Measurements from ENCODE around the gene COBL. TPM values are rescaled to one million over a fixed set of nuclear protein-coding genes. Genes with fewer than 3 reads are reported as not detected.

COBL gene
- polyA plus RNA-seq, 1 donor, result 30.5 TPM

- Histone ChIP-seq H3K9me3 (ENCODE audit: control insufficient read depth, low read depth, low read length) (no peaks in the 10 kb centered on the region), H3K36me3 (ENCODE audit: control insufficient read depth, insufficient read depth, low read length) (peaks cover 18% of the 10 kb centered on the region), H3K4me3 (ENCODE audit: low read length) (no peak overlapping the region), H3K4me1 (ENCODE audit: control insufficient read depth, insufficient read depth, low read length) (no peaks in the 10 kb centered on the region), H3K27ac (ENCODE audit: low read length) (no peak overlapping the region), H3K27me3 (ENCODE audit: control insufficient read depth, insufficient read depth, low read length) (no peaks in the 10 kb centered on the region)
- no peak for DNase-seq
- 79% methylated on average over 2 of the region's 10 CpGs for WGBS (ENCODE audit: insufficient coverage, low lambda C conversion rate)
Observed at GRCh38 chr7:51138123-51139085, 178.2 kb downstream of the COBL start.

- no peaks in the 10 kb centered on the region for H3K4me1 ChIP-seq (ENCODE audit: control insufficient read depth, insufficient read depth, low read length)
- H3K4me3 ChIP-seq (ENCODE audit: low read length), result no peak overlapping the region
- WGBS (ENCODE audit: insufficient coverage, low lambda C conversion rate), result no CpG with 5 or more reads among the region's 2 CpGs
- no peak overlapping the region for H3K27ac ChIP-seq (ENCODE audit: low read length)
- peaks cover 24% of the 10 kb centered on the region for H3K36me3 ChIP-seq (ENCODE audit: control insufficient read depth, insufficient read depth, low read length)
- DNase-seq, result no peak
- no peaks in the 10 kb centered on the region for H3K9me3 ChIP-seq (ENCODE audit: control insufficient read depth, low read depth, low read length)
- no peaks in the 10 kb centered on the region for H3K27me3 ChIP-seq (ENCODE audit: control insufficient read depth, insufficient read depth, low read length)
Observed at GRCh38 chr7:51135576-51135975, 181.0 kb downstream of the COBL start.

GRCh38 chr7:51134013-51134441 lies 182.6 kb downstream of the COBL start:
- WGBS (ENCODE audit: insufficient coverage, low lambda C conversion rate), result no CpG with 5 or more reads among the region's 4 CpGs
- Histone ChIP-seq H3K9me3 (ENCODE audit: control insufficient read depth, low read depth, low read length) (no peaks in the 10 kb centered on the region), H3K36me3 (ENCODE audit: control insufficient read depth, insufficient read depth, low read length) (peaks cover 27% of the 10 kb centered on the region), H3K27ac (ENCODE audit: low read length) (no peak overlapping the region), H3K4me3 (ENCODE audit: low read length) (no peak overlapping the region), H3K27me3 (ENCODE audit: control insufficient read depth, insufficient read depth, low read length) (no peaks in the 10 kb centered on the region), H3K4me1 (ENCODE audit: control insufficient read depth, insufficient read depth, low read length) (no peaks in the 10 kb centered on the region)
- no peak for DNase-seq

GRCh38 chr7:51132661-51133060 lies 183.9 kb downstream of the COBL start:
- Histone ChIP-seq H3K36me3 (ENCODE audit: control insufficient read depth, insufficient read depth, low read length) (peaks cover 33% of the 10 kb centered on the region), H3K27ac (ENCODE audit: low read length) (no peak overlapping the region), H3K27me3 (ENCODE audit: control insufficient read depth, insufficient read depth, low read length) (no peaks in the 10 kb centered on the region), H3K4me1 (ENCODE audit: control insufficient read depth, insufficient read depth, low read length) (no peaks in the 10 kb centered on the region), H3K9me3 (ENCODE audit: control insufficient read depth, low read depth, low read length) (no peaks in the 10 kb centered on the region), H3K4me3 (ENCODE audit: low read length) (no peak overlapping the region)
- no peak for DNase-seq
- no CpG with 5 or more reads among the region's 3 CpGs for WGBS (ENCODE audit: insufficient coverage, low lambda C conversion rate)

DNA sequence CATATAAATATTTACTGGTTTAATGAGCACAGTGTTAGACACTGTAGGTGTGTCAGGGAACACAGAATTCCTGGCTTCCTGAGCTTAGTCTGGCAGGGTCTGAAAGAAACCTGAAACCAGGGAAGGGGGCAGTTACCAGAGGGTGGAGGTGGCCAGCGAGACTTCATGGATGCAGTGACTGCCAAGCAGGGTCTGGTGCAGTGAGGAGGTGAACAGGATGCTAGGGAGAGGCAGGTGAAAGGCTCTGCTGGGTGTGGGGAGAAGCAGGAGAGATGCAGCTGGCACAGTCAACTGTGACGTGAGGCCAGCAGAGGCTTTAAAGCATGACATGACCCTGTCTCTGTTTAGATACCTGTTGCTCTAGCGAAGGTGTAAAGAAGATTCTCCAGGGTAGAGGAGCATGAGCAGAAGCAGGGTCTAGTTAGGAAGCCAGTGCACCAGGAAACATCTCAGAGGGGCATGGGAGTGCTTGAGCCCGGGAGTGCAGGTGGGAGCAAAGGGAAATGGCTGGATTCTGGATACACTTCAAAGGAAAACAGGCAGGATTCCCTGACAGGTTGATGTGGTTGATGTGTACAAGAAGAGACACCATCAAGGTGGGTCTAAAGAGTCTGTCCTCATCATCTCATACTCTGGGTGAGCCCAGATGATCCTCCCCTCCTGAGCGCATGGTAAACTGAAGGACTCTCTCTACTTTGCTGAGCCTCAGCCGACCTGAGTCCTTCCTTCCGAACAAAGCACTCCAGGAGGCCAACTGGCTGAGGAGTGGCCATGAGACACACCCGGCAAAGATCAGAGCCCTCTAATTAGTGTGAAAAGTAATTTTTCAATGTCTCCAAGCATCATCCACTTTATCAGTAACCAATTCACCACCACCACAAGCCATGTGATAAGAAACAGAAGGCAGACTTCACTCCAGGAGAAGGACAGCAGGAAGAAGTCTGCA lies 186.8 kb downstream of the COBL start:
- H3K4me3 ChIP-seq (ENCODE audit: low read length), result no peak overlapping the region
- H3K9me3 ChIP-seq (ENCODE audit: control insufficient read depth, low read depth, low read length), result no peaks in the 10 kb centered on the region
- peaks cover 23% of the 10 kb centered on the region for H3K36me3 ChIP-seq (ENCODE audit: control insufficient read depth, insufficient read depth, low read length)
- no peak overlapping the region for H3K27ac ChIP-seq (ENCODE audit: low read length)
- no peaks in the 10 kb centered on the region for H3K4me1 ChIP-seq (ENCODE audit: control insufficient read depth, insufficient read depth, low read length)
- no peak for DNase-seq
- 94% methylated on average over 2 of the region's 8 CpGs for WGBS (ENCODE audit: insufficient coverage, low lambda C conversion rate)
- H3K27me3 ChIP-seq (ENCODE audit: control insufficient read depth, insufficient read depth, low read length), result no peaks in the 10 kb centered on the region

- Histone ChIP-seq H3K9me3 (ENCODE audit: control insufficient read depth, low read depth, low read length) (no peaks in the 10 kb centered on the region), H3K4me1 (ENCODE audit: control insufficient read depth, insufficient read depth, low read length) (no peaks in the 10 kb centered on the region), H3K27ac (ENCODE audit: low read length) (no peak overlapping the region), H3K27me3 (ENCODE audit: control insufficient read depth, insufficient read depth, low read length) (no peaks in the 10 kb centered on the region), H3K4me3 (ENCODE audit: low read length) (no peak overlapping the region), H3K36me3 (ENCODE audit: control insufficient read depth, insufficient read depth, low read length) (peaks cover 21% of the 10 kb centered on the region)
- 100% methylated on average over 2 of the region's 16 CpGs for WGBS (ENCODE audit: insufficient coverage, low lambda C conversion rate)
- no peak for DNase-seq
Observed at GRCh38 chr7:51128545-51129435, 187.8 kb downstream of the COBL start.

GRCh38 chr7:51127618-51127904 lies 189.0 kb downstream of the COBL start:
- no peaks in the 10 kb centered on the region for H3K4me1 ChIP-seq (ENCODE audit: control insufficient read depth, insufficient read depth, low read length)
- H3K36me3 ChIP-seq (ENCODE audit: control insufficient read depth, insufficient read depth, low read length), result peaks cover 13% of the 10 kb centered on the region
- no peak overlapping the region for H3K4me3 ChIP-seq (ENCODE audit: low read length)
- 100% methylated on average over 1 of the region's 3 CpGs for WGBS (ENCODE audit: insufficient coverage, low lambda C conversion rate)
- no peak overlapping the region for H3K27ac ChIP-seq (ENCODE audit: low read length)
- H3K27me3 ChIP-seq (ENCODE audit: control insufficient read depth, insufficient read depth, low read length), result no peaks in the 10 kb centered on the region
- H3K9me3 ChIP-seq (ENCODE audit: control insufficient read depth, low read depth, low read length), result no peaks in the 10 kb centered on the region
- DNase-seq, result no peak

DNA sequence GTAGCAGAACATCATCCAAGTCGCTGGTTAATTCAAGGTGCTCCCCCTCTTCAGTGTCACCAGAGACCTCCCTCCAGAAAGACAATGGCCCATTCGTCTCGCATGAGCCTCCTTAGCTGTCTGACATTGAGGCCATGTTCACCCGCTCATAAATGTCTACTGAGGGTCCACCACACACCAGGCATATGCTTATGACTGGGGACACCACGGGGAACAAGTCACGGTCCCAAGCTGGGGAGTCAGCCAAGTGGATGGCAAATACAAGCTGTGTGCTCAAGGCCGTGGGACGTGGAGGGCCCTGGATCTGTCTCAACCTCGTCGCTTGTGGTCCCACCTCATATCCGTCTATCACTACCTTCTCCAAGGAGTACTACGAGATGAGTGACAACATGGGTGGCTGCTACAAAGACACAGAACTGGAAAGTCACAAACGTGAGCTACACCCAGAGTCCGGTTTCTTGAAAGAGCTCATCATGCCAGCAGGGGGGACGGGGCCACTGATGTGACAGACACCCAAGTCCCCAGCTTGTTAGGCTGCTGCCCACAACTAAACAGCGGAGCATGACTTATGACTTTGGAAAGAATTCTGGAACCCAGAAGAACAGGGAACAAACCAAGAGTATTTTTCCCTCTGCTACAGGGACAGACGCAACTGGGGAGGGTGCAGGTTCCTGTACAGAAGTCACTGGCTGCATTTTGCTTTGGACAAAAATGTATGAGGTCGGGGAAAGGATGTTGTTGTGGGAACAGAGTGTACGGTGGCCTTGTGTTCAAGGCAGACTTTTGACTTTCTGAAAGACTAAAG lies 189.6 kb downstream of the COBL start:
- WGBS (ENCODE audit: insufficient coverage, low lambda C conversion rate), result no CpG with 5 or more reads among the region's 19 CpGs
- H3K4me1 ChIP-seq (ENCODE audit: control insufficient read depth, insufficient read depth, low read length), result no peaks in the 10 kb centered on the region
- no peaks in the 10 kb centered on the region for H3K9me3 ChIP-seq (ENCODE audit: control insufficient read depth, low read depth, low read length)
- no peak for DNase-seq
- H3K27ac ChIP-seq (ENCODE audit: low read length), result no peak overlapping the region
- H3K36me3 ChIP-seq (ENCODE audit: control insufficient read depth, insufficient read depth, low read length), result peaks cover 13% of the 10 kb centered on the region
- H3K27me3 ChIP-seq (ENCODE audit: control insufficient read depth, insufficient read depth, low read length), result no peaks in the 10 kb centered on the region
- no peak overlapping the region for H3K4me3 ChIP-seq (ENCODE audit: low read length)

DNA sequence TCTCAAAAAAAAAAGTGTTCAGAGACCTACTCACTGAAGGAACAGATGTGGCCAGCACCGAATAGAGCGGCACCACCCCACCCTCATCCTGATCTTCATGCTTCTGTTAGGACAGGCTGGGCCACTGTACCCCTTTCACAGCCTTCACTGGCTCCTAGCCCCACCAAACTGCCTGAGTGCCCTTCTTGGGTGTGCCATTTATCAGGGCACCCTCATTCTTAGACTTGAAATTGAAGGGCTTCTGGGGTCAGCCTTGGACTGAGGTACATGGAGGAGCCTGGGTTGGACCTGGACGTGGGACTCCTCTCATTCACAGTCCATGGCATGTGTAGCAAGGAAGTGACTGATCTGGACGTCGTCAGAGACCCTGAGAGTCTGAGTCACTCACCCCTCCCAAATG lies 190.3 kb downstream of the COBL start:
- no peak for DNase-seq
- no CpG with 5 or more reads among the region's 5 CpGs for WGBS (ENCODE audit: insufficient coverage, low lambda C conversion rate)
- H3K36me3 ChIP-seq (ENCODE audit: control insufficient read depth, insufficient read depth, low read length), result peaks cover 13% of the 10 kb centered on the region
- no peak overlapping the region for H3K4me3 ChIP-seq (ENCODE audit: low read length)
- H3K27me3 ChIP-seq (ENCODE audit: control insufficient read depth, insufficient read depth, low read length), result no peaks in the 10 kb centered on the region
- no peaks in the 10 kb centered on the region for H3K4me1 ChIP-seq (ENCODE audit: control insufficient read depth, insufficient read depth, low read length)
- H3K9me3 ChIP-seq (ENCODE audit: control insufficient read depth, low read depth, low read length), result no peaks in the 10 kb centered on the region
- no peak overlapping the region for H3K27ac ChIP-seq (ENCODE audit: low read length)

All from large intestine (tissue), 3 donors.